ENCODE data around the gene VAV2. TPM values are rescaled to one million over a fixed set of nuclear protein-coding genes. Genes with fewer than 3 reads are reported as not detected.

Gene VAV2
- total and polyA plus RNA-seq, 4 donors: 4.9 to 26.4 (median 17.0) TPM

GRCh38 chr9:133824802-133825186 lies 167.3 kb downstream of the VAV2 start:
- no peak overlapping the region for H3K4me3 ChIP-seq (ENCODE audit: low read depth in 1 of 3, low read length in 3 of 3)
- no peak overlapping the region for H3K27ac ChIP-seq (ENCODE audit: low read depth in 1 of 2, low read length in 2 of 2)
- H3K36me3 ChIP-seq (ENCODE audit: control insufficient read depth in 4 of 4, insufficient read depth in 3 of 4, low read depth in 1 of 4, low read length in 3 of 4): peaks cover 2 to 17% (median 9%) of the 10 kb centered on the region in 4 donors
- no peak overlapping the region for H3K9ac ChIP-seq (ENCODE audit: low read depth in 1 of 2, low read length in 2 of 2)
- no peaks in the 10 kb centered on the region for H3K9me3 ChIP-seq (ENCODE audit: control insufficient read depth in 4 of 4, low read length in 3 of 4)
- 90% methylated on average over 15 of the region's 15 CpGs for WGBS
- DNase-seq (ENCODE audit: low spot score): no peak
- TF ChIP-seq FOXA1 (IDR thresholded peaks at IDR 0.05) (no peak), ATF3 (IDR thresholded peaks at IDR 0.05) (no peak), ZBTB33 (IDR thresholded peaks at IDR 0.05) (no peak), EGR1 (IDR thresholded peaks at IDR 0.05; ENCODE audit: low read depth in 2 of 2) (no peak), JUND (IDR thresholded peaks at IDR 0.05) (no peak), RXRA (IDR thresholded peaks at IDR 0.05) (no peak), REST (IDR thresholded peaks at IDR 0.05) (no peak)
- no peaks in the 10 kb centered on the region for H3K4me1 ChIP-seq (ENCODE audit: control insufficient read depth in 4 of 4, insufficient read depth in 4 of 4, low read length in 3 of 4)
- H3K27me3 ChIP-seq (ENCODE audit: control insufficient read depth in 4 of 4, insufficient read depth in 4 of 4, low read length in 3 of 4): no peaks in the 10 kb centered on the region

- Histone ChIP-seq H3K27me3 (ENCODE audit: control insufficient read depth in 4 of 4, insufficient read depth in 4 of 4, low read length in 3 of 4) (no peaks in the 10 kb centered on the region), H3K4me3 (ENCODE audit: low read depth in 1 of 3, low read length in 3 of 3) (no peak overlapping the region), H3K27ac (ENCODE audit: low read depth in 1 of 2, low read length in 2 of 2) (no peak overlapping the region), H3K9me3 (ENCODE audit: control insufficient read depth in 4 of 4, low read length in 3 of 4) (no peaks in the 10 kb centered on the region), H3K4me1 (ENCODE audit: control insufficient read depth in 4 of 4, insufficient read depth in 4 of 4, low read length in 3 of 4) (no peaks in the 10 kb centered on the region), H3K9ac (ENCODE audit: low read depth in 1 of 2, low read length in 2 of 2) (no peak overlapping the region), H3K36me3 (ENCODE audit: control insufficient read depth in 4 of 4, insufficient read depth in 3 of 4, low read depth in 1 of 4, low read length in 3 of 4) (peaks cover 2 to 13% (median 9%) of the 10 kb centered on the region in 4 donors)
- no peak for DNase-seq (ENCODE audit: low spot score)
- WGBS: 94% methylated on average over 14 of the region's 14 CpGs
- TF ChIP-seq NR2F2 (IDR thresholded peaks at IDR 0.05) (no peak), REST (IDR thresholded peaks at IDR 0.05) (no peak), FOXA2 (IDR thresholded peaks at IDR 0.05) (no peak), HNF4G (IDR thresholded peaks at IDR 0.05) (no peak), RAD21 (IDR thresholded peaks at IDR 0.05) (no peak), HNF4A (conservative IDR thresholded peaks at IDR 0.05) (no peak), ATF3 (IDR thresholded peaks at IDR 0.05) (no peak), EGR1 (IDR thresholded peaks at IDR 0.05; ENCODE audit: low read depth in 2 of 2) (no peak), SP1 (IDR thresholded peaks at IDR 0.05) (no peak), TAF1 (conservative IDR thresholded peaks at IDR 0.05) (no peak), GABPA (IDR thresholded peaks at IDR 0.05 in 1 of 2, conservative IDR thresholded peaks at IDR 0.05 in 1 of 2) (no peak), JUND (IDR thresholded peaks at IDR 0.05) (no peak), YY1 (IDR thresholded peaks at IDR 0.05) (no peak), ZBTB33 (IDR thresholded peaks at IDR 0.05) (no peak), CTCF (IDR thresholded peaks at IDR 0.05; ENCODE audit: low read depth, low read length, missing input control) (no peak), FOXA1 (IDR thresholded peaks at IDR 0.05) (no peak), RXRA (IDR thresholded peaks at IDR 0.05) (no peak)
Observed at GRCh38 chr9:133824106-133824801, 167.9 kb downstream of the VAV2 start.
